ENCODE measurements around the gene KDM1A.

GRCh38 chr1:23092447-23092846 is 73.2 kb downstream of the KDM1A start:
- TF ChIP-seq, protein P1, sequence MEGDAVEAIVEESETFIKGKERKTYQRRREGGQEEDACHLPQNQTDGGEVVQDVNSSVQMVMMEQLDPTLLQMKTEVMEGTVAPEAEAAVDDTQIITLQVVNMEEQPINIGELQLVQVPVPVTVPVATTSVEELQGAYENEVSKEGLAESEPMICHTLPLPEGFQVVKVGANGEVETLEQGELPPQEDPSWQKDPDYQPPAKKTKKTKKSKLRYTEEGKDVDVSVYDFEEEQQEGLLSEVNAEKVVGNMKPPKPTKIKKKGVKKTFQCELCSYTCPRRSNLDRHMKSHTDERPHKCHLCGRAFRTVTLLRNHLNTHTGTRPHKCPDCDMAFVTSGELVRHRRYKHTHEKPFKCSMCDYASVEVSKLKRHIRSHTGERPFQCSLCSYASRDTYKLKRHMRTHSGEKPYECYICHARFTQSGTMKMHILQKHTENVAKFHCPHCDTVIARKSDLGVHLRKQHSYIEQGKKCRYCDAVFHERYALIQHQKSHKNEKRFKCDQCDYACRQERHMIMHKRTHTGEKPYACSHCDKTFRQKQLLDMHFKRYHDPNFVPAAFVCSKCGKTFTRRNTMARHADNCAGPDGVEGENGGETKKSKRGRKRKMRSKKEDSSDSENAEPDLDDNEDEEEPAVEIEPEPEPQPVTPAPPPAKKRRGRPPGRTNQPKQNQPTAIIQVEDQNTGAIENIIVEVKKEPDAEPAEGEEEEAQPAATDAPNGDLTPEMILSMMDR (IDR thresholded peaks at IDR 0.05; ENCODE audit: extremely low read depth in 1 of 2, insufficient read depth in 1 of 2, low read depth in 1 of 2, low read length in 2 of 2): no peak
- no peak for TF ChIP-seq EZH2 (IDR thresholded peaks at IDR 0.05; ENCODE audit: borderline replicate concordance, low read depth, low read length, severe bottlenecking)
